ENCODE data around the gene ZNRF3.

ZNRF3 gene

GRCh38 chr22:29014293-29014692, 130.9 kb downstream of the ZNRF3 start:
- TF ChIP-seq CTCF (IDR thresholded peaks at IDR 0.05): no peak
- no peak overlapping the region for H3K27ac ChIP-seq
- no peak for DNase-seq (ENCODE audit: low spot score)
- H3K4me3 ChIP-seq: no peak overlapping the region

- no peak for TF ChIP-seq CTCF (IDR thresholded peaks at IDR 0.05)
- Histone ChIP-seq H3K27ac (no peak overlapping the region), H3K4me3 (no peak overlapping the region)
- no peak for DNase-seq (ENCODE audit: low spot score)
Observed at GRCh38 chr22:29014773-29015172, 131.4 kb downstream of the ZNRF3 start.

- no peak for DNase-seq (ENCODE audit: low spot score)
- no peak for TF ChIP-seq CTCF (IDR thresholded peaks at IDR 0.05)
- no peak overlapping the region for H3K4me3 ChIP-seq
- H3K27ac ChIP-seq: no peak overlapping the region
Observed at GRCh38 chr22:29016067-29016938, 132.9 kb downstream of the ZNRF3 start.

GRCh38 chr22:29018293-29019189, 135.2 kb downstream of the ZNRF3 start:
- Histone ChIP-seq H3K4me3 (no peak overlapping the region), H3K27ac (no peak overlapping the region)
- DNase-seq (ENCODE audit: low spot score): no peak
- no peak for TF ChIP-seq CTCF (IDR thresholded peaks at IDR 0.05)

GRCh38 chr22:29022101-29022817, 138.9 kb downstream of the ZNRF3 start:
- no peak for TF ChIP-seq CTCF (IDR thresholded peaks at IDR 0.05)
- no peak overlapping the region for H3K4me3 ChIP-seq
- DNase-seq (ENCODE audit: low spot score): no peak
- no peak overlapping the region for H3K27ac ChIP-seq

- DNase-seq (ENCODE audit: low spot score): no peak
- Histone ChIP-seq H3K27ac (no peak overlapping the region), H3K4me3 (no peak overlapping the region)
- no peak for TF ChIP-seq CTCF (IDR thresholded peaks at IDR 0.05)
Observed at GRCh38 chr22:29023172-29023796, 139.9 kb downstream of the ZNRF3 start.
